HEK293 (cell line): ENCODE results near the gene SLBP.

ENCODE experiments used
- CTCF ChIA-PET: fragments of 350-600 bp; formaldehyde crosslinking; extraction: SDS; loops from one replicate; lab custom pipeline; 2021; ENCODE audit warnings: antibody characterized with exemption; lab: Yijun Ruan, JAX
- POLR2A ChIA-PET: fragments of 300-600 bp; formaldehyde crosslinking; extraction: SDS; loops from one replicate; lab custom pipeline; 2020; ENCODE audit warnings: antibody characterized with exemption, inconsistent platforms; lab: Yijun Ruan, JAX
- H3K27ac ChIP-seq: fragments of 200-500 bp; sonication (Bioruptor generic); 2 replicates; pipeline ENCODE4 v1.5.1; 2014; ENCODE audit warnings: low read depth, low read length, control low read depth, inconsistent platforms; ENCODE audit errors: extremely low read depth
- H3K36me3 ChIP-seq, 2 experiments: fragments of 200-500 bp in 1 of 2; sonication (Bioruptor generic) in 1 of 2; 1 replicate in 1 of 2; 2 replicates in 1 of 2; pipeline ENCODE4 v1.5.1; 2014 to 2017; ENCODE audit warnings: inconsistent platforms in 2 of 2, low read length in 2 of 2; ENCODE audit not compliant: control insufficient read depth in 2 of 2, insufficient read depth in 1 of 2
- H3K4me1 ChIP-seq: fragments of 200-500 bp; sonication (Bioruptor generic); 2 replicates; pipeline ENCODE4 v1.5.1; 2014; ENCODE audit warnings: mild to moderate bottlenecking, low read length, inconsistent platforms; ENCODE audit not compliant: control insufficient read depth, insufficient read depth
- H3K4me3 ChIP-seq: 2 replicates; pipeline ENCODE4 v1.5.1; 2011; ENCODE audit warnings: low read depth, mild to moderate bottlenecking, control low read depth, low read length, moderate library complexity
- H3K9me3 ChIP-seq: fragments of 200-500 bp; sonication (Bioruptor generic); 2 replicates; pipeline ENCODE4 v1.5.1; 2014; ENCODE audit warnings: low read depth, low read length, inconsistent platforms; ENCODE audit not compliant: control insufficient read depth, insufficient read depth
- CTCF ChIP-seq: fragments of 450-650 bp; formaldehyde crosslinking; IDR thresholded peaks from 2 replicates; pipeline ENCODE4 v1.5.1; 2016; ENCODE audit warnings: missing biosample characterization, missing genetic modification characterization
- KLF17 ChIP-seq: fragments of 450-650 bp; formaldehyde crosslinking; IDR thresholded peaks from 2 replicates; pipeline ENCODE4 v1.5.1; 2016; ENCODE audit warnings: missing biosample characterization, missing genetic modification characterization
- KLF9 ChIP-seq: fragments of 450-650 bp; formaldehyde crosslinking; IDR thresholded peaks from 2 replicates; pipeline ENCODE4 v1.5.1; 2016; ENCODE audit warnings: missing biosample characterization, missing genetic modification characterization, low read depth
- MEIS1 ChIP-seq: sonication (generic); formaldehyde crosslinking; IDR thresholded peaks from 2 replicates; pipeline ENCODE4 v1.8.1; 2022; ENCODE audit warnings: missing genetic modification reagents, mild to moderate bottlenecking, borderline replicate concordance
- OVOL3 ChIP-seq: fragments of 450-650 bp; formaldehyde crosslinking; IDR thresholded peaks from 2 replicates; pipeline ENCODE4 v1.5.1; 2016; ENCODE audit warnings: missing biosample characterization, missing genetic modification characterization
- RBAK ChIP-seq: fragments of 450-650 bp; formaldehyde crosslinking; IDR thresholded peaks from 2 replicates; pipeline ENCODE4 v1.5.1; 2016; ENCODE audit warnings: missing biosample characterization, missing genetic modification characterization
- SP2 ChIP-seq: fragments of 450-650 bp; formaldehyde crosslinking; IDR thresholded peaks from 2 replicates; pipeline ENCODE4 v1.5.1; 2016; ENCODE audit warnings: missing biosample characterization, missing genetic modification characterization
- TCF7L2 ChIP-seq: IDR thresholded peaks from 2 replicates; pipeline ENCODE4 v1.6.1; 2011; ENCODE audit warnings: low read depth, mild to moderate bottlenecking, inconsistent platforms, low read length, moderate library complexity, borderline replicate concordance
- TRIM28 ChIP-seq: IDR thresholded peaks from 2 replicates; pipeline ENCODE4 v1.6.1; 2011; ENCODE audit warnings: low read length, control low read depth, borderline replicate concordance
- ZBTB1 ChIP-seq: fragments of 450-650 bp; formaldehyde crosslinking; IDR thresholded peaks from 2 replicates; pipeline ENCODE4 v1.5.1; 2016; ENCODE audit warnings: missing biosample characterization, missing genetic modification characterization
- ZBTB17 ChIP-seq: fragments of 450-650 bp; formaldehyde crosslinking; IDR thresholded peaks from 2 replicates; pipeline ENCODE4 v1.5.1; 2016; ENCODE audit warnings: missing biosample characterization, missing genetic modification characterization
- ZBTB21 ChIP-seq: fragments of 450-650 bp; formaldehyde crosslinking; IDR thresholded peaks from 2 replicates; pipeline ENCODE4 v1.5.1; 2017; ENCODE audit warnings: missing biosample characterization, missing genetic modification characterization
- ZEB2 ChIP-seq: fragments of 450-650 bp; formaldehyde crosslinking; IDR thresholded peaks from 2 replicates; pipeline ENCODE4 v1.5.1; 2016; ENCODE audit warnings: missing biosample characterization, missing genetic modification characterization
- ZNF174 ChIP-seq: fragments of 450-650 bp; formaldehyde crosslinking; IDR thresholded peaks from 2 replicates; pipeline ENCODE4 v1.5.0; 2017; ENCODE audit warnings: missing biosample characterization, mild to moderate bottlenecking, missing genetic modification characterization
- ZNF202 ChIP-seq: fragments of 450-650 bp; formaldehyde crosslinking; IDR thresholded peaks from 2 replicates; pipeline ENCODE4 v1.5.1; 2016; ENCODE audit warnings: missing biosample characterization, missing genetic modification characterization, borderline replicate concordance
- ZNF211 ChIP-seq: fragments of 450-650 bp; formaldehyde crosslinking; IDR thresholded peaks from 2 replicates; pipeline ENCODE4 v1.5.1; 2016; ENCODE audit warnings: low read depth, missing biosample characterization, missing genetic modification characterization
- ZNF274 ChIP-seq, 2 experiments: fragments of 200-500 bp in 1 of 2; fragments of 450-650 bp in 1 of 2; sonication (Bioruptor generic) in 1 of 2; formaldehyde crosslinking in 1 of 2; IDR thresholded peaks; 2 replicates each; pipeline versions ENCODE4 v1.5.1 to v1.6.1; 2014 to 2016; ENCODE audit warnings: borderline replicate concordance in 1 of 2, inconsistent platforms in 1 of 2, low read length in 1 of 2, missing biosample characterization in 1 of 2, missing genetic modification characterization in 1 of 2
- ZNF311 ChIP-seq: fragments of 450-650 bp; formaldehyde crosslinking; IDR thresholded peaks from 2 replicates; pipeline ENCODE4 v1.5.1; 2017; ENCODE audit warnings: missing biosample characterization, missing genetic modification characterization, borderline replicate concordance
- ZNF391 ChIP-seq: fragments of 450-650 bp; formaldehyde crosslinking; IDR thresholded peaks from 2 replicates; pipeline ENCODE4 v1.5.1; 2016; ENCODE audit warnings: low read depth, missing biosample characterization, missing genetic modification characterization, borderline replicate concordance
- ZNF394 ChIP-seq: fragments of 450-650 bp; formaldehyde crosslinking; IDR thresholded peaks from 2 replicates; pipeline ENCODE4 v1.5.1; 2016; ENCODE audit warnings: missing biosample characterization, missing genetic modification characterization, mild to moderate bottlenecking, moderate library complexity, borderline replicate concordance
- ZNF433 ChIP-seq: fragments of 450-650 bp; formaldehyde crosslinking; IDR thresholded peaks from 2 replicates; pipeline ENCODE4 v1.5.1; 2016; ENCODE audit warnings: missing biosample characterization, missing genetic modification characterization, low read depth
- ZNF560 ChIP-seq: fragments of 450-650 bp; formaldehyde crosslinking; IDR thresholded peaks from 2 replicates; pipeline ENCODE4 v1.5.1; 2017; ENCODE audit warnings: missing biosample characterization, missing genetic modification characterization, borderline replicate concordance
- ZNF654 ChIP-seq: fragments of 450-650 bp; formaldehyde crosslinking; IDR thresholded peaks from 2 replicates; pipeline ENCODE4 v1.5.1; 2016; ENCODE audit warnings: low read depth, missing biosample characterization, missing genetic modification characterization
- ZNF701 ChIP-seq: fragments of 450-650 bp; formaldehyde crosslinking; IDR thresholded peaks from 2 replicates; pipeline ENCODE4 v1.5.1; 2016; ENCODE audit warnings: missing biosample characterization, missing genetic modification characterization
- TF ChIP-seq, protein P1 (sequence below): fragments of 450-650 bp; formaldehyde crosslinking; IDR thresholded peaks from 2 replicates; pipeline ENCODE4 v1.5.1; 2017; ENCODE audit warnings: missing biosample characterization, missing genetic modification characterization

The SLBP gene

GRCh38 chr4:1693131-1693896, 18.8 kb downstream of the SLBP start:
- peak; percentile 38; the same call in 1 of the 2 replicates for TF ChIP-seq ZNF654 (tag by site-specific recombination)
- TF ChIP-seq ZNF174 (tag by site-specific recombination), result no peak
- TF ChIP-seq ZNF311 (tag by site-specific recombination), result no peak
- TF ChIP-seq, protein P1, sequence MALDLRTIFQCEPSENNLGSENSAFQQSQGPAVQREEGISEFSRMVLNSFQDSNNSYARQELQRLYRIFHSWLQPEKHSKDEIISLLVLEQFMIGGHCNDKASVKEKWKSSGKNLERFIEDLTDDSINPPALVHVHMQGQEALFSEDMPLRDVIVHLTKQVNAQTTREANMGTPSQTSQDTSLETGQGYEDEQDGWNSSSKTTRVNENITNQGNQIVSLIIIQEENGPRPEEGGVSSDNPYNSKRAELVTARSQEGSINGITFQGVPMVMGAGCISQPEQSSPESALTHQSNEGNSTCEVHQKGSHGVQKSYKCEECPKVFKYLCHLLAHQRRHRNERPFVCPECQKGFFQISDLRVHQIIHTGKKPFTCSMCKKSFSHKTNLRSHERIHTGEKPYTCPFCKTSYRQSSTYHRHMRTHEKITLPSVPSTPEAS (tag by site-specific recombination), result peak; percentile 72
- peak; percentile 34; the same call in 1 of the 2 replicates for TF ChIP-seq CTCF (tag by site-specific recombination)
- TF ChIP-seq ZEB2 (tag by site-specific recombination), result 0 out of 2 replicates have a peak, but pooled peaks have one; percentile 25
- TF ChIP-seq TRIM28, result peak; percentile 44; the same call in 1 of the 2 replicates
- no peak for TF ChIP-seq RBAK (tag by site-specific recombination)
- no peak for TF ChIP-seq ZNF274 (IDR thresholded peaks at IDR 0.05; ENCODE audit: low read length)
- TF ChIP-seq ZNF274 (tag by site-specific recombination; IDR thresholded peaks at IDR 0.05; ENCODE audit: borderline replicate concordance), result no peak
- TF ChIP-seq ZBTB17, result 0 out of 2 replicates have a peak, but pooled peaks have one; percentile 12
- TF ChIP-seq KLF9 (tag by site-specific recombination), result 0 out of 2 replicates have a peak, but pooled peaks have one; percentile 13
- TF ChIP-seq, all 188 proteins: peak for 7
- H3K36me3 ChIP-seq, result peaks cover 30 to 78% of the 10 kb centered on the region in 2 experiments
- CTCF ChIA-PET, result interaction anchor here (0.6 to 5.0 kb wide), 16 partner anchors 9 to 695 kb away, joined by 3 to 61 read pairs (median 5); partner anchors contain the start of genes FAM53A, SLBP, TACC3 and TMEM129
- no peaks in the 10 kb centered on the region for H3K9me3 ChIP-seq
- no peaks in the 10 kb centered on the region for H3K4me1 ChIP-seq
- H3K27ac ChIP-seq, result no peak overlapping the region
- no peak overlapping the region for H3K4me3 ChIP-seq
- POLR2A ChIA-PET, result interaction anchor here (0.6 to 1.4 kb wide), 6 partner anchors 12 to 36 kb away, joined by 3 to 21 read pairs (median 7); partner anchors contain the start of genes SLBP, TACC3 and TMEM129

DNA sequence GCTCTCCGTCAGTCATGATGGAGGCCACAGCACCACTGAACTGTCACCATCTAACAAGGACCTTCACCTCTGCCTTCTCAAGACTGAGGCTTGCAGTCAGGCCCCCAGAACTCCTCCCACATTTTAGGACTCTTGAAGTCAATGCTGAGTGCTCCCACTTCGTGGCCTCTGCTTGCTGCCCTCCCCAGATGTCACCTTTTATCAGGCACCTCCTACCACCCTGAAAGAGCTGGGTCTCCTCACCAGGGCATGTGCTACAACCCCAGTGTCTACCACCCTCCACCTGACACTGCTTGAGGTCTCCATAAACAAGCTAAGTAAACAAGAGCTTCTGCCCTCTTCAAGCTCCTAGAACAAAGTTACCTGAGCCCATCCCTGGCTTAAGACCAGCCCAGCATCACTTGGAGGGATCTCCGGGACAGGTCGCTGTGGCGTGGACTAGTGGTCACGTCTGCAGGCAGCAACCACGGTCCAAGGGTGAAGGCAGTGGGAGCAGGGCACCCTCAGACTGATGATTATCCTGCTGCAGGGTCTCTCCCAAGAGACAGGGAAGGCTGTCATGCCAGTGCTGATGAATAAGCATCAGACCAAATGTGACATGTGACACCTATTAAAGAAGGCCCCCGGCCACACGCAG, 20.3 kb downstream of the SLBP start:
- no peaks in the 10 kb centered on the region for H3K4me1 ChIP-seq
- H3K36me3 ChIP-seq, result peaks cover 20 to 66% of the 10 kb centered on the region in 2 experiments
- no peak overlapping the region for H3K27ac ChIP-seq
- no peak overlapping the region for H3K4me3 ChIP-seq
- CTCF ChIA-PET, result interaction anchor here (1.5 to 3.1 kb wide), 2 partner anchors 8 to 17 kb away, joined by 9 to 38 read pairs; partner anchors contain the start of gene FAM53A
- TF ChIP-seq KLF17 (tag by site-specific recombination), result no peak
- TF ChIP-seq MEIS1 (CRISPR knock-in tag), result no peak
- TF ChIP-seq ZNF311 (tag by site-specific recombination), result no peak
- no peak for TF ChIP-seq ZNF211 (tag by site-specific recombination)
- TF ChIP-seq TCF7L2, result no peak
- TF ChIP-seq OVOL3 (tag by site-specific recombination), result no peak
- TF ChIP-seq ZNF433 (tag by site-specific recombination), result no peak
- no peak for TF ChIP-seq ZNF560 (tag by site-specific recombination)
- TF ChIP-seq ZBTB1 (tag by site-specific recombination), result no peak
- no peak for TF ChIP-seq KLF9 (tag by site-specific recombination)
- no peak for TF ChIP-seq ZBTB21 (tag by site-specific recombination)
- TF ChIP-seq ZNF394, result no peak
- no peak for TF ChIP-seq ZNF701 (tag by site-specific recombination)
- TF ChIP-seq ZNF202 (tag by site-specific recombination), result no peak
- TF ChIP-seq ZNF391, result no peak
- no peak for TF ChIP-seq CTCF (tag by site-specific recombination)
- no peak for TF ChIP-seq SP2 (tag by site-specific recombination)
- TF ChIP-seq, all 188 proteins: peak for 0
- H3K9me3 ChIP-seq, result no peaks in the 10 kb centered on the region
- POLR2A ChIA-PET, result interaction anchor here (0.8 to 1.6 kb wide), 3 partner anchors 12 to 76 kb away, joined by 3 to 5 read pairs (median 4); partner anchors contain the start of gene TMEM129
